ENCODE measurements around the gene TRMU. TPM values are rescaled to one million over a fixed set of nuclear protein-coding genes. Genes with fewer than 3 reads are reported as not detected.

Gene TRMU
- total RNA-seq, 4 donors from 2014 or later: 19.3 to 62.8 (median 32.8) TPM

GRCh38 chr22:46352691-46353386, 17.3 kb downstream of the TRMU start:
- no peak for ATAC-seq (ENCODE audit: low FRiP score)
- TF ChIP-seq, protein P1, sequence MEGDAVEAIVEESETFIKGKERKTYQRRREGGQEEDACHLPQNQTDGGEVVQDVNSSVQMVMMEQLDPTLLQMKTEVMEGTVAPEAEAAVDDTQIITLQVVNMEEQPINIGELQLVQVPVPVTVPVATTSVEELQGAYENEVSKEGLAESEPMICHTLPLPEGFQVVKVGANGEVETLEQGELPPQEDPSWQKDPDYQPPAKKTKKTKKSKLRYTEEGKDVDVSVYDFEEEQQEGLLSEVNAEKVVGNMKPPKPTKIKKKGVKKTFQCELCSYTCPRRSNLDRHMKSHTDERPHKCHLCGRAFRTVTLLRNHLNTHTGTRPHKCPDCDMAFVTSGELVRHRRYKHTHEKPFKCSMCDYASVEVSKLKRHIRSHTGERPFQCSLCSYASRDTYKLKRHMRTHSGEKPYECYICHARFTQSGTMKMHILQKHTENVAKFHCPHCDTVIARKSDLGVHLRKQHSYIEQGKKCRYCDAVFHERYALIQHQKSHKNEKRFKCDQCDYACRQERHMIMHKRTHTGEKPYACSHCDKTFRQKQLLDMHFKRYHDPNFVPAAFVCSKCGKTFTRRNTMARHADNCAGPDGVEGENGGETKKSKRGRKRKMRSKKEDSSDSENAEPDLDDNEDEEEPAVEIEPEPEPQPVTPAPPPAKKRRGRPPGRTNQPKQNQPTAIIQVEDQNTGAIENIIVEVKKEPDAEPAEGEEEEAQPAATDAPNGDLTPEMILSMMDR (IDR thresholded peaks at IDR 0.05): no peak
- no peak for DNase-seq (ENCODE audit: low spot score)

- DNase-seq (ENCODE audit: low spot score) (no peak), ATAC-seq (ENCODE audit: low FRiP score) (no peak)
- TF ChIP-seq, protein P1 (IDR thresholded peaks at IDR 0.05): no peak
Observed at GRCh38 chr22:46353483-46354105, 18.1 kb downstream of the TRMU start.

DNA sequence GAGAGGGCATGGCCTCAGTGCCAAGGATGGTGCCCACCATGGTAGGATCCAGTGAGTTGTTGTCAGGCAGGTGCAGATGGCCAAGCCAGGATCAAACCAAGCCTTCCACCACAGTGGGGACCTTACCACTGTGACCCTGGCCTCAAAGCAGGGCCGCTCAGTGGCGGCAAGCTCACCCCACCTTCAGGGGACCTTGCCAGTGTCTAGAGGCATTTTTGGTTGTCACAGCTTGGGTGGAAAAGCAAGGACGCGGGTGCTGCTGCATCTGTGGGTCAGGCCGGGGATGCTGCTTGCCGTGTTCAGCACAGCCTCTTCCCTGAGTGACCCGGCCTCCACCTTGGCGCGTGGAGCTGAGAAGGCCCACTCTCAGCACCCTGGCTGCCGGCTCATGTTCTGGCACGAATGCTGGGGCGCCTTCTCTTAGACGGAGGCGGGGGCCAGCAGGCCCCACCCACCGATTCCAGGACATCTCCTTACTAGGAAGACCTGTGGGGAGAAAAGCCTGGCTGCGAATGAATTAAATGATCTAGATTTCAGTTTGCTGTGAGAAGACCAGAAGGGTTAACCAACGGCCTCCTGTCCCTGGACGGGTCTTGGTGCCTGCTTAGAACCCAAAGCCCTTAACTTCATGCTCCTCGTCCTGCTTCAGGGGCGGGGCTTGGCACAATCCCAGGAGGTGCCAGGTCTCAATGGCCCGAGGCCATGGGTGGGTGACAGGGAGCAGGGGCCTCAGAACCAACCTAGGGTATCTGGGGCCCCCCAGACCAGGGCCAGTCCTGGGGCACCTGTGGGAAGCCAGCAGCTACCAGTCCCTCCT, 18.9 kb downstream of the TRMU start:
- DNase-seq (ENCODE audit: low spot score) (no peak), ATAC-seq (ENCODE audit: low FRiP score) (no peak)
- TF ChIP-seq, protein P1 (IDR thresholded peaks at IDR 0.05): no peak

DNA sequence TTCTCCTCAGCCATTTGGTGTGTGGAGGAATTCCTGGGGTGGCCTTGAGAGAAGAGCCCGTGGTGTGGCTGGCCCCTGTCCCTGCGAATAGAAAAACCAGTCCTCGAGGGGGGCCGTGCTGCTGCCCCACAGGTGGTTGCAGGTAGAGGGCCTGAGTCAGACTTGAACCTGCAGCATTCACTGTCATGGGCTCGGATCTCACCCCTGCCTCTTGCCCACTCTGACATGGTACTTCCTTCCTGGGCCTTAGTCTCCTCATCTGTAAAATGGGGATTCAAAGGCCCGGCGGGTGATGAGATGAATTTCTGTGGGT, 19.4 kb downstream of the TRMU start:
- ATAC-seq (ENCODE audit: low FRiP score) (no peak), DNase-seq (ENCODE audit: low spot score) (no peak)
- TF ChIP-seq, protein P1 (IDR thresholded peaks at IDR 0.05): no peak

- TF ChIP-seq, protein P1 (IDR thresholded peaks at IDR 0.05): no peak
- ATAC-seq (ENCODE audit: low FRiP score) (no peak), DNase-seq (ENCODE audit: low spot score) (peak; percentile 71)
Observed at GRCh38 chr22:46355369-46355995, 20.0 kb downstream of the TRMU start.

DNA sequence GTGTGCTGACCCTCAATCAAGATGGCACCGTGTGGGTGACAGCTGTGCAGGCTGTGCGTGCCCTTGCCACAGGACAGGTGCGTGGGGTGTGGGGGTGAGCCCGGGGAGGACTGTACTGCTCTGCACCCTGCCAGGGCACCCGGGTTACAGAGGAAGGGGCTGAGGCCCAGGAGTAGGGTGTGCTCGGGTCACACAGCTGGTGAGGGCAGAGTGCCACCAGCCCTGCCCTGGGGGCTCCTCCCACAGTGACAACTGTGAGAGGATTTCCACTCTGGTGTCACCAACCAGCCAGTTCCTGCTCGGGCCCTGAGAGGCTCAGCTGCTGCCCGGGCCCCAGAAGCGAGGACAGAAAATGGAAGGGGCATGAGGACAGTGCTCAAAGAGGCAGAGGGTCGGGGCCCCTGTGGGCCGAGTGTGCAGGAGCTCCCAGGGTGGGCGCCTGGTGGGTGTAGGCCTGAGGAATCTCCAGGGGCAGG, 20.5 kb downstream of the TRMU start:
- ATAC-seq (ENCODE audit: low FRiP score) (no peak), DNase-seq (ENCODE audit: low spot score) (no peak)
- TF ChIP-seq, protein P1 (IDR thresholded peaks at IDR 0.05): no peak

Measured in omental fat pad (tissue), 4 donors.